Measurements from ENCODE around the gene IZUMO1.
"Not testable (repeated sequence)": the region's sequence is repeated elsewhere in the genome, so short reads cannot be mapped to it uniquely, and the experiment has no call there.

IZUMO1 gene

GRCh38 chr19:48768994-48769713, 22.4 kb upstream of the IZUMO1 start:
- no peak for DNase-seq (ENCODE audit: low spot score)
- no peak for TF ChIP-seq CTCF (IDR thresholded peaks at IDR 0.05; ENCODE audit: extremely low read depth, missing control alignments)

- not testable (repeated sequence) for DNase-seq (ENCODE audit: low spot score)
Measured at GRCh38 chr19:48768171-48768753, 21.6 kb upstream of the IZUMO1 start.

GRCh38 chr19:48765816-48766215, 19.1 kb upstream of the IZUMO1 start:
- not testable (repeated sequence) for DNase-seq (ENCODE audit: low spot score)

GRCh38 chr19:48760504-48761205, 13.9 kb upstream of the IZUMO1 start:
- TF ChIP-seq CTCF (IDR thresholded peaks at IDR 0.05; ENCODE audit: extremely low read depth, missing control alignments), result no peak
- DNase-seq (ENCODE audit: low spot score), result no peak

GRCh38 chr19:48757741-48758144, 11.0 kb upstream of the IZUMO1 start:
- no peak for DNase-seq (ENCODE audit: low spot score)
- TF ChIP-seq CTCF (IDR thresholded peaks at IDR 0.05; ENCODE audit: extremely low read depth, missing control alignments), result no peak

GRCh38 chr19:48757089-48757675, 10.5 kb upstream of the IZUMO1 start:
- TF ChIP-seq CTCF (IDR thresholded peaks at IDR 0.05; ENCODE audit: extremely low read depth, missing control alignments), result no peak
- DNase-seq (ENCODE audit: low spot score), result no peak

- TF ChIP-seq CTCF (IDR thresholded peaks at IDR 0.05; ENCODE audit: extremely low read depth, missing control alignments), result no peak
- DNase-seq (ENCODE audit: low spot score), result no peak
Measured at GRCh38 chr19:48756686-48757085, 10.0 kb upstream of the IZUMO1 start.

- no peak for TF ChIP-seq CTCF (IDR thresholded peaks at IDR 0.05; ENCODE audit: extremely low read depth, missing control alignments)
- DNase-seq (ENCODE audit: low spot score), result no peak
Measured at GRCh38 chr19:48756212-48756611, 9.5 kb upstream of the IZUMO1 start.
